GM12878 (cell line): ENCODE results near the gene BSX. TPM values are rescaled to one million over a fixed set of nuclear protein-coding genes. Genes with fewer than 3 reads are reported as not detected.

Source experiments
- ATAC-seq: fragments of 200-7000 bp; cut with Tn5 transposase; 3 replicates; pipeline ENCODE4 v1.9.1; 2020; ENCODE audit warnings: mild to moderate bottlenecking, moderate library complexity
- Bru-seq: library from RNA; stranded (reverse); fragments of 400-500 nt; gene quantifications from one replicate; lab custom pipeline; 2021; lab: Mats Ljungman, UMichigan
- BruChase-seq, 2 experiments: library from RNA; stranded (reverse); fragments of 400-500 nt; gene quantifications; one replicate each; lab custom pipeline; 2021; lab: Mats Ljungman, UMichigan
- BruUV-seq: library from RNA; stranded (reverse); fragments of 400-500 nt; replicated peaks from 2 replicates; lab custom pipeline; 2021; lab: Mats Ljungman, UMichigan
- CTCF ChIA-PET: fragments of 300-600 bp; sonication (Branson Sonifier 250); formaldehyde crosslinking; extraction: SDS; loops from one replicate; lab custom pipeline; 2021; ENCODE audit warnings: inconsistent platforms; lab: Yijun Ruan, JAX
- POLR2A ChIA-PET: fragments of 350-600 bp; formaldehyde crosslinking; extraction: SDS; loops from one replicate; lab custom pipeline; 2021; ENCODE audit warnings: inconsistent platforms; lab: Charles Lee
- RAD21 ChIA-PET: fragments of 300-600 bp; sonication (Branson Sonifier 250); formaldehyde crosslinking; loops from one replicate; lab custom pipeline; 2023; ENCODE audit warnings: antibody characterized with exemption; ENCODE audit not compliant: unreplicated experiment; lab: Charles Lee
- SMC1A ChIA-PET: fragments of 300-600 bp; sonication (Branson Sonifier 250); formaldehyde crosslinking; loops from one replicate; lab custom pipeline; 2023; ENCODE audit not compliant: unreplicated experiment, uncharacterized antibody; lab: Charles Lee
- DNase-seq: peaks from one replicate; pipeline ENCODE4 v3.0.0-alpha.2; 2011; ENCODE audit warnings: low read depth, low spot score
- FAIRE-seq: peaks from 3 replicates; lab custom pipeline; 2011; peaks lifted over from hg19 to GRCh38; lab: Jason Lieb, UNC
- H2AFZ ChIP-seq: 2 replicates; pipeline ENCODE4 v1.6.0; 2011; ENCODE audit warnings: low read depth, low read length, control low read depth; ENCODE audit not compliant: control insufficient read depth
- H3K27ac ChIP-seq: 2 replicates; pipeline ENCODE4 v1.5.1; 2011; ENCODE audit warnings: control low read depth; ENCODE audit not compliant: control insufficient read depth, insufficient read depth
- H3K27me3 ChIP-seq, 2 experiments: replicated peaks in 1 of 2; 2 replicates each; pipeline versions ENCODE4 v1.6.0 to v1.6.1; 2011; ENCODE audit warnings: low read length in 1 of 2; ENCODE audit not compliant: control insufficient read depth in 2 of 2, insufficient read depth in 2 of 2
- H3K36me3 ChIP-seq, 2 experiments: 2 replicates each; pipeline ENCODE4 v1.5.1; 2011; ENCODE audit warnings: low read length in 1 of 2; ENCODE audit not compliant: control insufficient read depth in 2 of 2, insufficient read depth in 2 of 2
- H3K4me1 ChIP-seq: 2 replicates; pipeline ENCODE4 v1.6.1; 2011; ENCODE audit warnings: mild to moderate bottlenecking, low read length, moderate library complexity, mixed read lengths; ENCODE audit not compliant: control insufficient read depth, insufficient read depth
- H3K4me2 ChIP-seq: 2 replicates; pipeline ENCODE4 v1.6.0; 2011; ENCODE audit warnings: control low read depth; ENCODE audit not compliant: control insufficient read depth, insufficient read depth
- H3K4me3 ChIP-seq: fragments of 200-600 bp; sonication (generic); 2 replicates; pipeline ENCODE4 v1.5.1; 2016
- H3K79me2 ChIP-seq: 2 replicates; pipeline ENCODE4 v1.6.0; 2011; ENCODE audit warnings: low read length; ENCODE audit not compliant: control insufficient read depth, insufficient read depth
- H3K9ac ChIP-seq: 2 replicates; pipeline ENCODE4 v1.8.0; 2011; ENCODE audit warnings: low read length, control low read depth, mixed read lengths; ENCODE audit not compliant: control insufficient read depth, insufficient read depth
- H3K9me3 ChIP-seq: replicated peaks from 3 replicates; pipeline ENCODE4 v1.5.1; 2011; ENCODE audit warnings: mild to moderate bottlenecking, low read length; ENCODE audit not compliant: control insufficient read depth, insufficient read depth
- H4K20me1 ChIP-seq: 2 replicates; pipeline ENCODE4 v1.6.0; 2011; ENCODE audit not compliant: control insufficient read depth, insufficient read depth
- NR2C2 ChIP-seq: IDR thresholded peaks from 2 replicates; pipeline ENCODE4 v1.6.1; 2011; ENCODE audit warnings: borderline replicate concordance, low read depth; ENCODE audit not compliant: control insufficient read depth, insufficient read length
- WGBS: methylation state at CpG from one replicate; pipeline ENCODE4 v1.1.6; 2016; ENCODE audit warnings: low lambda C conversion rate; ENCODE audit not compliant: insufficient replicate concordance, insufficient coverage; ENCODE audit errors: missing lambda C conversion rate; 5-methylcytosine and 5-hydroxymethylcytosine counted together
- in situ Hi-C: fragments of 300-500 bp; cut with MboI; formaldehyde crosslinking; loops from 9 replicates; pipeline ENCODE4 v1.14.3; 2018; ENCODE audit warnings: mixed read lengths
- intact Hi-C: fragments of 100-400 bp; cut with micrococcal nuclease; formaldehyde crosslinking; loops from one replicate; pipeline ENCODE4 v1.14.2; 2022; ENCODE audit not compliant: unreplicated experiment
- long read RNA-seq, 2 experiments: library from polyadenylated mRNA; unstranded; transcript quantifications; one replicate each; pipeline ENCODE4 v2.0.0, GENCODE V29; 2019 to 2020
- polyA minus RNA-seq, 3 experiments: library from RNA; depleted of rRNA, polyadenylated mRNA; stranded (reverse); fragments of >200 nt; gene quantifications; 2 replicates each; pipeline ENCODE4 v1.2.3, GENCODE V29; 2011
- polyA plus RNA-seq, 11 experiments: library from polyadenylated mRNA; depleted of rRNA in 4 of 11; unstranded in 6 of 11; stranded (reverse) in 5 of 11; fragments of >200 nt; fragmentation: Nextera tagmentation in 4 of 11; fragmentation: Illumina TruSeq in 1 of 11; extraction: Ambion mirVana in 4 of 11; extraction: Trizol in 1 of 11; gene quantifications; 1 replicate in 1 of 11; 2 replicates in 10 of 11; pipeline versions ENCODE4 v1.2.1 to v1.2.3, GENCODE V29; 2011 to 2016; ENCODE audit warnings: inconsistent platforms in 2 of 11, missing spikeins in 2 of 11, low read depth in 1 of 11
- total RNA-seq, 4 experiments: library from RNA; depleted of rRNA in 3 of 4; stranded (reverse); fragments of >200 nt in 3 of 4; fragmentation: Illumina TruSeq in 1 of 4; extraction: Trizol in 1 of 4; gene quantifications; 2 replicates each; pipeline versions ENCODE4 v1.2.1 to v1.2.3, GENCODE V29; 2013 to 2021
- TF ChIP-seq, protein P1 (sequence below): IDR thresholded peaks from 2 replicates; pipeline ENCODE4 v1.6.1; 2012; ENCODE audit warnings: mild to moderate bottlenecking, low read depth, low read length

BSX gene
- not detected in 2 replicates for total RNA-seq (2013; cell fraction: nucleolus; rRNA removed)
- not detected in 2 replicates for total RNA-seq (2014; rRNA removed)
- not detected in 2 replicates for total RNA-seq (2014; rRNA removed; fragmentation: Illumina TruSeq; extraction: Trizol)
- not detected in 2 replicates for total RNA-seq (2021)
- polyA plus RNA-seq (2011; ENCODE audit: low read depth): not detected
- polyA plus RNA-seq (2011; rRNA removed): not detected in 2 replicates
- polyA plus RNA-seq (2011; cell fraction: cytosol; rRNA removed): not detected in 2 replicates
- polyA plus RNA-seq (2011; cell fraction: nucleus; rRNA removed): not detected in 2 replicates
- polyA plus RNA-seq (2012): not detected in 2 replicates
- not detected in 2 replicates for polyA plus RNA-seq (2014; fragmentation: Illumina TruSeq; extraction: Trizol)
- not detected for polyA plus RNA-seq (2014; fragmentation: Nextera tagmentation; extraction: Ambion mirVana)
- polyA plus RNA-seq (2014; rRNA removed): not detected in 2 replicates
- not detected for polyA plus RNA-seq (2016; fragmentation: Nextera tagmentation; extraction: Ambion mirVana)
- not detected in 2 replicates for polyA minus RNA-seq (2011; rRNA and poly(A)+ RNA removed)
- not detected in 2 replicates for polyA minus RNA-seq (2011; cell fraction: cytosol; rRNA and poly(A)+ RNA removed)
- polyA minus RNA-seq (2011; cell fraction: nucleus; rRNA and poly(A)+ RNA removed): not detected in 2 replicates
- Bru-seq, nascent RNA: percentile 9 among the genes with signal in this experiment
- BruChase-seq, experiment 1, labeled RNA remaining after a 6-hour chase: not detected
- not detected for BruChase-seq, experiment 2, labeled RNA remaining after a 2-hour chase
- long read RNA-seq, experiment 1: 0 reads
- long read RNA-seq, experiment 2: 0 reads

DNA sequence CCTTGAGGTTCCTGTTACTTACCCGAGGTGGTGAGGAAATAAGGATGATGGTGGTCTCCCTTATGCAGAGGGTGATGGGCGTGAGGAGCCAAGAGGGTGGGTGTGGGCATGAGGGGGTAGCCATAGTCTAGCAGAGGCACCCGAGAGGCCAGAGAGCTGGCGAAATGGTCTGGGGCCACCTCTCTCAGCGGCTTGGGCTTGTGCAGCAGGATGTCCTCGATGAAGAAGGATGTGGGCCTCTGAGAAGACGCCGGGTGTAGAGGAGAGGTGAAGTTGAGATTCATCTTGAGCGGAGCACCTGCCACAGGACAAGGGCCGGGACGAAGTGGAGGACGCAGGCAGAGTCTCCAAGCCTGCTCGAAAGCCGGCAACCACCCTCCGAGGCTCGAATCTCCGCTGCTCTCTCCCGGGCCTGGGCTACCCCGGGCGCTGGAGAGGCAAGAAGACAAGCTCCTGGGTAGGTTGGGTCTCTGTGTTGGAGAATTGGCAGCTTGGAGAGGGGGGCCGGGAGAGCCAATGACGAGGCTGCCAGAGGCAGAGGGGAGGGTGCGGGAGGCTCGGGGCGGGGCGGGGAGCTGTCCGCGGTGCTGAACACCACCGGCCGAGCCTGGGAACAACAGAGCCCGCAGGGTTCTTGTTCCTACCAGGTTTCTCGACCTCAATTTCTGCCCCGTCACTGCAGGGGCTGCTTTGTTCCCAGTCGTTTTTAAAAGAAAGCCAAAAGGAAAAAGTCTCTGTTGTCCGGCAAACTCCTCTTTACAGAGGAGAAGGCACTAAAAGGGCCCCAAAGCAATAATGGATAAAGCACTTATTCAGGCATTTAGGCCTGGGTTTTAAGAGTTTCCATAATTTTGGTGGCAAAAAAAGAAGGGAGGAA lies at the start of gene BSX:
Gene BSX, minus strand, starts transcription at position 447 of the 877 bp plus-strand sequence. Its CDS starts 163 bp downstream, at position 284.
- BruUV-seq: no TSS peak
- POLR2A ChIA-PET: no interaction called here
- Histone ChIP-seq H3K4me1 (no peaks in the 10 kb centered on the region), H3K4me2 (no peak within 1 kb of the TSS), H3K79me2 (no peaks in the 10 kb centered on the region), H3K36me3 (no peaks in the 10 kb centered on the region), H2AFZ (no peak within 1 kb of the TSS), H4K20me1 (no peaks in the 10 kb centered on the region), H3K9me3 (no peaks in the 10 kb centered on the region; the same call in 1 of the 3 replicates), H3K27me3 (peaks cover 20 to 51% of the 10 kb centered on the region in 2 experiments), H3K4me3 (no peak within 1 kb of the TSS), H3K27ac (no peak within 1 kb of the TSS), H3K9ac (no peak within 1 kb of the TSS)
- CTCF ChIA-PET: no interaction called here
- DNase-seq: no peak
- 17% methylated on average over 30 of the region's 35 CpGs for WGBS
- in situ Hi-C loops: no loop called here
- RAD21 ChIA-PET: interaction anchor here (0.6 kb wide), 1 partner anchor 73 kb away, joined by 4 read pairs; no protein-coding TSS in a partner anchor
- TF ChIP-seq, protein P1, sequence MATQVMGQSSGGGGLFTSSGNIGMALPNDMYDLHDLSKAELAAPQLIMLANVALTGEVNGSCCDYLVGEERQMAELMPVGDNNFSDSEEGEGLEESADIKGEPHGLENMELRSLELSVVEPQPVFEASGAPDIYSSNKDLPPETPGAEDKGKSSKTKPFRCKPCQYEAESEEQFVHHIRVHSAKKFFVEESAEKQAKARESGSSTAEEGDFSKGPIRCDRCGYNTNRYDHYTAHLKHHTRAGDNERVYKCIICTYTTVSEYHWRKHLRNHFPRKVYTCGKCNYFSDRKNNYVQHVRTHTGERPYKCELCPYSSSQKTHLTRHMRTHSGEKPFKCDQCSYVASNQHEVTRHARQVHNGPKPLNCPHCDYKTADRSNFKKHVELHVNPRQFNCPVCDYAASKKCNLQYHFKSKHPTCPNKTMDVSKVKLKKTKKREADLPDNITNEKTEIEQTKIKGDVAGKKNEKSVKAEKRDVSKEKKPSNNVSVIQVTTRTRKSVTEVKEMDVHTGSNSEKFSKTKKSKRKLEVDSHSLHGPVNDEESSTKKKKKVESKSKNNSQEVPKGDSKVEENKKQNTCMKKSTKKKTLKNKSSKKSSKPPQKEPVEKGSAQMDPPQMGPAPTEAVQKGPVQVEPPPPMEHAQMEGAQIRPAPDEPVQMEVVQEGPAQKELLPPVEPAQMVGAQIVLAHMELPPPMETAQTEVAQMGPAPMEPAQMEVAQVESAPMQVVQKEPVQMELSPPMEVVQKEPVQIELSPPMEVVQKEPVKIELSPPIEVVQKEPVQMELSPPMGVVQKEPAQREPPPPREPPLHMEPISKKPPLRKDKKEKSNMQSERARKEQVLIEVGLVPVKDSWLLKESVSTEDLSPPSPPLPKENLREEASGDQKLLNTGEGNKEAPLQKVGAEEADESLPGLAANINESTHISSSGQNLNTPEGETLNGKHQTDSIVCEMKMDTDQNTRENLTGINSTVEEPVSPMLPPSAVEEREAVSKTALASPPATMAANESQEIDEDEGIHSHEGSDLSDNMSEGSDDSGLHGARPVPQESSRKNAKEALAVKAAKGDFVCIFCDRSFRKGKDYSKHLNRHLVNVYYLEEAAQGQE: peak; percentile 92
- no peak for TF ChIP-seq NR2C2
- no peak for FAIRE-seq
- intact Hi-C loops: no loop called here
- SMC1A ChIA-PET: interaction anchor here (1.4 kb wide), 1 partner anchor 117 kb away, joined by 3 read pairs; no protein-coding TSS in a partner anchor
- ATAC-seq: peak; percentile 74
